H1 (cell line): Measurements from ENCODE around the gene ABHD8. TPM values are rescaled to one million over a fixed set of nuclear protein-coding genes. Genes with fewer than 3 reads are reported as not detected.

Experiments used
- CTCF ChIA-PET: fragments of 300-600 bp; sonication (Branson Sonifier 250); formaldehyde crosslinking; loops from one replicate; lab custom pipeline; 2021; ENCODE audit not compliant: partially characterized antibody; lab: Charles Lee
- POLR2A ChIA-PET: fragments of 300-600 bp; sonication (Branson Sonifier 250); formaldehyde crosslinking; loops from one replicate; lab custom pipeline; 2021; ENCODE audit warnings: inconsistent platforms; ENCODE audit not compliant: partially characterized antibody; lab: Charles Lee
- DNase-seq, 2 experiments: peaks; one replicate each; pipeline versions ENCODE4 v3.0.0 to v3.0.0-alpha.2; 2010 to 2022; ENCODE audit warnings: low spot score in 2 of 2, low read depth in 1 of 2, mixed read lengths in 1 of 2
- FAIRE-seq: peaks from 2 replicates; lab custom pipeline; 2011; peaks lifted over from hg19 to GRCh38; lab: Jason Lieb, UNC
- H2AFZ ChIP-seq: 2 replicates; pipeline ENCODE4 v1.8.1; 2012; ENCODE audit warnings: low read length, inconsistent platforms
- H2AK5ac ChIP-seq: 2 replicates; pipeline ENCODE4 v1.6.1; 2013; ENCODE audit warnings: low read depth, low read length
- H2BK120ac ChIP-seq: replicated peaks from 2 replicates; pipeline ENCODE3; 2013; ENCODE audit warnings: low read depth, low read length, inconsistent platforms
- H2BK12ac ChIP-seq: 2 replicates; pipeline ENCODE4 v1.6.1; 2013; ENCODE audit warnings: low read depth, low read length
- H2BK15ac ChIP-seq: 2 replicates; pipeline ENCODE4 v1.6.1; 2013; ENCODE audit warnings: low read length
- H2BK20ac ChIP-seq: 2 replicates; pipeline ENCODE4 v1.6.1; 2013; ENCODE audit warnings: low read length
- H2BK5ac ChIP-seq: 2 replicates; pipeline ENCODE4 v1.6.1; 2013; ENCODE audit warnings: low read depth, low read length
- H3K14ac ChIP-seq: 2 replicates; pipeline ENCODE4 v1.6.1; 2013; ENCODE audit warnings: inconsistent platforms; ENCODE audit not compliant: insufficient read length
- H3K18ac ChIP-seq: 2 replicates; pipeline ENCODE4 v1.6.1; 2013; ENCODE audit warnings: low read length; ENCODE audit errors: extremely low read depth
- H3K23ac ChIP-seq: 2 replicates; pipeline ENCODE4 v1.6.1; 2013; ENCODE audit warnings: inconsistent platforms; ENCODE audit not compliant: insufficient read length
- H3K23me2 ChIP-seq: 2 replicates; pipeline ENCODE4 v1.6.1; 2013; ENCODE audit warnings: low read depth, low read length
- H3K27ac ChIP-seq: 2 replicates; pipeline ENCODE4 v1.6.1; 2011; ENCODE audit warnings: low read depth, low read length, inconsistent platforms
- H3K27me3 ChIP-seq, 4 experiments: replicated peaks in 1 of 4; 1 replicate in 1 of 4; 2 replicates in 3 of 4; pipeline versions ENCODE4 v1.6.1 to v1.8.1; 2011 to 2013; ENCODE audit warnings: low read length in 3 of 4, mild to moderate bottlenecking in 3 of 4, inconsistent platforms in 2 of 4, mixed read lengths in 2 of 4, moderate library complexity in 1 of 4; ENCODE audit not compliant: control insufficient read depth in 3 of 4, insufficient read depth in 3 of 4; ENCODE audit errors: extremely low read depth in 1 of 4
- H3K36me3 ChIP-seq, 4 experiments: 2 replicates each; pipeline versions ENCODE4 v1.6.1 to v1.8.1; 2011 to 2013; ENCODE audit warnings: mild to moderate bottlenecking in 4 of 4, low read length in 3 of 4, moderate library complexity in 2 of 4, control low read depth in 1 of 4, inconsistent platforms in 1 of 4; ENCODE audit not compliant: insufficient read depth in 4 of 4, control insufficient read depth in 2 of 4
- H3K4ac ChIP-seq: replicated peaks from 2 replicates; pipeline ENCODE3; 2013; ENCODE audit warnings: low read length, low read depth, mixed read lengths, inconsistent platforms; ENCODE audit not compliant: insufficient read length
- H3K4me1 ChIP-seq, 4 experiments: replicated peaks in 1 of 4; 1 replicate in 1 of 4; 2 replicates in 3 of 4; pipeline versions ENCODE4 v1.6.1 to v1.8.1; 2011 to 2013; ENCODE audit warnings: low read length in 3 of 4, inconsistent platforms in 2 of 4, mixed read lengths in 1 of 4; ENCODE audit not compliant: insufficient read depth in 4 of 4, control insufficient read depth in 3 of 4
- H3K4me2 ChIP-seq, 2 experiments: 2 replicates each; pipeline versions ENCODE4 v1.6.1 to v1.8.1; 2011 to 2013; ENCODE audit warnings: low read depth in 2 of 2, low read length in 2 of 2, control low read depth in 1 of 2, inconsistent platforms in 1 of 2, mild to moderate bottlenecking in 1 of 2; ENCODE audit not compliant: insufficient read depth in 1 of 2
- H3K4me3 ChIP-seq, 4 experiments: fragments of 200-600, 300-600 bp in 1 of 4; sonication (generic), shearing (Covaris generic), sonication (Bioruptor Twin) in 1 of 4; 2 replicates each; pipeline versions ENCODE4 v1.5.1 to v1.8.1; 2011 to 2016; ENCODE audit warnings: low read length in 4 of 4, low read depth in 3 of 4, control low read depth in 2 of 4, inconsistent platforms in 2 of 4, mild to moderate bottlenecking in 2 of 4, mixed read lengths in 1 of 4, moderate library complexity in 1 of 4; ENCODE audit not compliant: insufficient read depth in 2 of 4; ENCODE audit errors: extremely low read depth in 1 of 4
- H3K56ac ChIP-seq: replicated peaks from 2 replicates; pipeline ENCODE3; 2013; ENCODE audit warnings: low read depth, mild to moderate bottlenecking, mixed read lengths, low read length, inconsistent platforms; ENCODE audit not compliant: insufficient read length
- H3K79me1 ChIP-seq: 2 replicates; pipeline ENCODE4 v1.6.1; 2013; ENCODE audit warnings: low read depth, low read length, control low read depth
- H3K79me2 ChIP-seq, 2 experiments: 2 replicates each; pipeline versions ENCODE4 v1.6.1 to v1.8.1; 2012 to 2013; ENCODE audit warnings: low read length in 2 of 2, mild to moderate bottlenecking in 2 of 2, inconsistent platforms in 1 of 2; ENCODE audit not compliant: insufficient read depth in 2 of 2, control insufficient read depth in 1 of 2
- H3K9ac ChIP-seq, 4 experiments: replicated peaks in 1 of 4; 1 replicate in 1 of 4; 2 replicates in 3 of 4; pipeline versions ENCODE4 v1.6.1 to v1.8.1; 2011 to 2013; ENCODE audit warnings: low read depth in 3 of 4, low read length in 3 of 4, control low read depth in 2 of 4, mild to moderate bottlenecking in 2 of 4, moderate library complexity in 2 of 4, inconsistent platforms in 1 of 4; ENCODE audit errors: extremely low read depth in 1 of 4
- H3K9me3 ChIP-seq, 2 experiments: 2 replicates each; pipeline versions ENCODE4 v1.6.1 to v1.8.1; 2012 to 2013; ENCODE audit warnings: mild to moderate bottlenecking in 2 of 2, moderate library complexity in 2 of 2, control low read depth in 1 of 2, inconsistent platforms in 1 of 2, low read depth in 1 of 2, low read length in 1 of 2, mixed read lengths in 1 of 2; ENCODE audit not compliant: insufficient read depth in 2 of 2
- H4K20me1 ChIP-seq, 2 experiments: replicated peaks in 1 of 2; 2 replicates each; pipeline versions ENCODE3 to v1.8.1; 2011 to 2013; ENCODE audit warnings: inconsistent platforms in 2 of 2, low read length in 2 of 2, mild to moderate bottlenecking in 1 of 2; ENCODE audit not compliant: insufficient read depth in 2 of 2, control insufficient read depth in 1 of 2
- H4K5ac ChIP-seq: 2 replicates; pipeline ENCODE4 v1.6.1; 2013; ENCODE audit warnings: low read length, low read depth, mixed read lengths, inconsistent platforms; ENCODE audit not compliant: insufficient read length
- H4K8ac ChIP-seq: 2 replicates; pipeline ENCODE4 v1.8.0; 2013; ENCODE audit warnings: mild to moderate bottlenecking, moderate library complexity, low read length, inconsistent platforms; ENCODE audit not compliant: insufficient read depth; ENCODE audit errors: extremely low read depth
- H4K91ac ChIP-seq: replicated peaks from 2 replicates; pipeline ENCODE3; 2013; ENCODE audit warnings: low read length, mixed read lengths, inconsistent platforms; ENCODE audit not compliant: insufficient read length
- EGR1 ChIP-seq: IDR thresholded peaks from 2 replicates; pipeline ENCODE4 v1.6.1; 2011; ENCODE audit warnings: low read depth, low read length, borderline replicate concordance
- HDAC2 ChIP-seq, 2 experiments: fragments of 300-600 bp in 1 of 2; sonication (generic) in 1 of 2; IDR thresholded peaks; 2 replicates each; pipeline ENCODE4 v1.6.1; 2011 to 2012; ENCODE audit warnings: low read depth in 2 of 2, low read length in 2 of 2, mild to moderate bottlenecking in 2 of 2, moderate library complexity in 2 of 2, borderline replicate concordance in 1 of 2, inconsistent platforms in 1 of 2
- SIX5 ChIP-seq: IDR thresholded peaks from 2 replicates; pipeline ENCODE4 v1.6.1; 2011; ENCODE audit warnings: mild to moderate bottlenecking, low read depth, low read length
- SP4 ChIP-seq: IDR thresholded peaks from 2 replicates; pipeline ENCODE4 v1.6.1; 2012; ENCODE audit warnings: low read length, inconsistent platforms
- WGBS, 2 experiments: shearing (Covaris generic) in 1 of 2; methylation state at CpG; one replicate each; pipeline versions ENCODE4 v1.1.6 to v1.1.7; 2013 to 2015; ENCODE audit warnings: low lambda C conversion rate in 2 of 2, mixed read lengths in 2 of 2, inconsistent platforms in 1 of 2, low coverage in 1 of 2, missing lambda C conversion rate in 1 of 2; ENCODE audit not compliant: insufficient replicate concordance in 2 of 2, insufficient coverage in 1 of 2, insufficient read length in 1 of 2; ENCODE audit errors: extremely low coverage in 1 of 2, missing lambda C conversion rate in 1 of 2; 5-methylcytosine and 5-hydroxymethylcytosine counted together
- polyA plus RNA-seq, 7 experiments: library from polyadenylated mRNA; depleted of rRNA in 3 of 7; stranded (reverse) in 5 of 7; unstranded in 2 of 7; fragments of >200 nt in 5 of 7; fragments of 200-250 nt in 2 of 7; gene quantifications; 1 replicate in 5 of 7; 2 replicates in 1 of 7; 4 replicates in 1 of 7; pipeline versions ENCODE4 v1.2.1 to v1.2.3, GENCODE V29; 2011 to 2013; ENCODE audit warnings: missing spikeins in 2 of 7, mixed read lengths in 2 of 7
- total RNA-seq: library from RNA; stranded (reverse); fragmentation: NEBNext Ultra II Directional; extraction: Animal tissue kit (Norgen Biotek cat#: 25700); gene quantifications from 2 replicates; pipeline ENCODE4 v1.2.1, GENCODE V29; 2021
- TF ChIP-seq, protein P1 (sequence below): IDR thresholded peaks from 2 replicates; pipeline ENCODE4 v1.6.1; 2011; ENCODE audit warnings: low read depth, mild to moderate bottlenecking, low read length; ENCODE audit not compliant: insufficient read depth
- TF ChIP-seq, protein P2 (sequence below): IDR thresholded peaks from 2 replicates; pipeline ENCODE4 v1.6.1; 2011; ENCODE audit warnings: low read length, improper control_type of control experiment
- TF ChIP-seq, protein P3 (sequence below), 3 experiments: IDR thresholded peaks; 1 replicate in 2 of 3; 2 replicates in 1 of 3; pipeline versions ENCODE4 v1.5.1 to v1.6.1; 2011; ENCODE audit warnings: low read length in 3 of 3, mild to moderate bottlenecking in 3 of 3, inconsistent platforms in 2 of 3, low read depth in 1 of 3, moderate library complexity in 1 of 3; ENCODE audit not compliant: insufficient read depth in 1 of 3; ENCODE audit errors: control extremely low read depth in 1 of 3

ABHD8 gene
- total and polyA plus RNA-seq, 2 of the 8 experiments (the other 6 are each of a cell fraction or from before 2014, with no cell fraction given): 11.3 to 18.7 TPM

DNA sequence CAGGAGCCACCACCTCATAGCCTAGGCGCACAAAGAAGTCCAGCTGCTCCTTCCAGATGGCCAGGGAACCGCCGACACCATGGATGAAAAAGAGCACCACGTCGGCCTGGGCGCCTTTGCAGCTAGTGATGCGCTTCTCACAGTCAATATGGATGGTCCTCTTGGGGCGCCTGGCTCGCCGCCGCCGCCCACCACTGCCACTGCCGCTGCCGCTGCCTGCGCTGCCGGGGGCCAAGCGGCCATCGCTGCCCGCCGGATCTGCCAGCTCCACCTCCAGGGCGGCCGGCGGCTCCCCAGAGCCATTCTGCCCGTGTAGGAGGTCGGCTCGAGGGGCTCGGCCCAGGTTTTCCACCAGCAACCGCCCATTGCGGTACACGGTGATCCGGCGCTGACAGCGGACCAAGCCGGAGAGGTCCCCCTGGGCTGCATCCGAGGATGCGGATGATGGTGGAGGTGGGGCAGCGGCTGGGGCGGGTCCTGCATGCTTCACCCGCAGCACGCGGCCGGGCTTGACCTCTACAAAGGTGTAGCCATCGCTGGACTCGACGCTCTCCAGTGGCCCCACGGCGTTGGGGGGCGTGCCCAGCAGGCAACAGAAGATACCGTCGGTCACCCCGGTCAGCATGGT lies 2.1 kb downstream of the ABHD8 start:
- Histone ChIP-seq H3K79me1 (peaks cover 4% of the 10 kb centered on the region), H2BK12ac (peak overlapping the region; percentile 63; the same call in 1 of the 2 replicates), H4K20me1 (peaks cover 1 to 8% of the 10 kb centered on the region in 2 experiments), H3K36me3 (peaks cover 0 to 19% (median 7%) of the 10 kb centered on the region in 4 experiments; a peak in 5 of 8 replicates), H3K9ac (no peak overlapping the region), H2BK15ac (no peak overlapping the region), H4K91ac (no peak overlapping the region), H3K79me2 (no peaks in the 10 kb centered on the region; a peak in 1 of 4 replicates), H3K4me3 (no peak overlapping the region), H3K9me3 (peaks cover 0 to 3% of the 10 kb centered on the region in 2 experiments; a peak in 1 of 4 replicates), H3K27ac (no peak overlapping the region), H3K4me2 (no peak overlapping the region; a peak in 1 of 4 replicates), H3K23ac (no peak overlapping the region), H4K5ac (no peak overlapping the region), H2BK20ac (no peak overlapping the region), H3K14ac (no peak overlapping the region), H2AK5ac (no peak overlapping the region), H2BK5ac (no peak overlapping the region), H3K4me1 (peaks cover 12 to 21% (median 14%) of the 10 kb centered on the region in 4 experiments), H3K18ac (no peak overlapping the region), H3K56ac (no peak overlapping the region), H2BK120ac (no peak overlapping the region), H3K27me3 (no peaks in the 10 kb centered on the region), H2AFZ (no peak overlapping the region), H4K8ac (no peak overlapping the region), H3K23me2 (peaks cover 3% of the 10 kb centered on the region; the same call in 1 of the 2 replicates), H3K4ac (no peak overlapping the region)
- 96% methylated on average over 51 of the region's 51 CpGs; no CpG with 5 or more reads in 1 of the 2 experiments for WGBS, 2 experiments
- no peak for TF ChIP-seq SIX5
- TF ChIP-seq, protein P1, sequence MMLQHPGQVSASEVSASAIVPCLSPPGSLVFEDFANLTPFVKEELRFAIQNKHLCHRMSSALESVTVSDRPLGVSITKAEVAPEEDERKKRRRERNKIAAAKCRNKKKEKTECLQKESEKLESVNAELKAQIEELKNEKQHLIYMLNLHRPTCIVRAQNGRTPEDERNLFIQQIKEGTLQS: no peak
- TF ChIP-seq HDAC2 (IDR thresholded peaks at IDR 0.05; ENCODE audit: borderline replicate concordance in 1 of 2, low read depth in 2 of 2, low read length in 2 of 2): no peak
- TF ChIP-seq, protein P2, sequence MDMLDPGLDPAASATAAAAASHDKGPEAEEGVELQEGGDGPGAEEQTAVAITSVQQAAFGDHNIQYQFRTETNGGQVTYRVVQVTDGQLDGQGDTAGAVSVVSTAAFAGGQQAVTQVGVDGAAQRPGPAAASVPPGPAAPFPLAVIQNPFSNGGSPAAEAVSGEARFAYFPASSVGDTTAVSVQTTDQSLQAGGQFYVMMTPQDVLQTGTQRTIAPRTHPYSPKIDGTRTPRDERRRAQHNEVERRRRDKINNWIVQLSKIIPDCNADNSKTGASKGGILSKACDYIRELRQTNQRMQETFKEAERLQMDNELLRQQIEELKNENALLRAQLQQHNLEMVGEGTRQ: no peak
- TF ChIP-seq SP4: no peak
- TF ChIP-seq, protein P3, sequence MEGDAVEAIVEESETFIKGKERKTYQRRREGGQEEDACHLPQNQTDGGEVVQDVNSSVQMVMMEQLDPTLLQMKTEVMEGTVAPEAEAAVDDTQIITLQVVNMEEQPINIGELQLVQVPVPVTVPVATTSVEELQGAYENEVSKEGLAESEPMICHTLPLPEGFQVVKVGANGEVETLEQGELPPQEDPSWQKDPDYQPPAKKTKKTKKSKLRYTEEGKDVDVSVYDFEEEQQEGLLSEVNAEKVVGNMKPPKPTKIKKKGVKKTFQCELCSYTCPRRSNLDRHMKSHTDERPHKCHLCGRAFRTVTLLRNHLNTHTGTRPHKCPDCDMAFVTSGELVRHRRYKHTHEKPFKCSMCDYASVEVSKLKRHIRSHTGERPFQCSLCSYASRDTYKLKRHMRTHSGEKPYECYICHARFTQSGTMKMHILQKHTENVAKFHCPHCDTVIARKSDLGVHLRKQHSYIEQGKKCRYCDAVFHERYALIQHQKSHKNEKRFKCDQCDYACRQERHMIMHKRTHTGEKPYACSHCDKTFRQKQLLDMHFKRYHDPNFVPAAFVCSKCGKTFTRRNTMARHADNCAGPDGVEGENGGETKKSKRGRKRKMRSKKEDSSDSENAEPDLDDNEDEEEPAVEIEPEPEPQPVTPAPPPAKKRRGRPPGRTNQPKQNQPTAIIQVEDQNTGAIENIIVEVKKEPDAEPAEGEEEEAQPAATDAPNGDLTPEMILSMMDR (IDR thresholded peaks at IDR 0.05; ENCODE audit: control extremely low read depth in 1 of 3, insufficient read depth in 1 of 3, low read depth in 1 of 3, low read length in 3 of 3): no peak
- no peak for TF ChIP-seq EGR1
- ChIA-PET CTCF (no interaction called here), POLR2A (interaction anchor here (0.7 to 1.1 kb wide), 3 partner anchors 9 to 27 kb away, joined by 3 read pairs; partner anchors contain the start of gene ANKLE1)
- DNase-seq: no peak
- FAIRE-seq: no peak
